Measurements from ENCODE around the gene SYK.

SYK gene

DNA sequence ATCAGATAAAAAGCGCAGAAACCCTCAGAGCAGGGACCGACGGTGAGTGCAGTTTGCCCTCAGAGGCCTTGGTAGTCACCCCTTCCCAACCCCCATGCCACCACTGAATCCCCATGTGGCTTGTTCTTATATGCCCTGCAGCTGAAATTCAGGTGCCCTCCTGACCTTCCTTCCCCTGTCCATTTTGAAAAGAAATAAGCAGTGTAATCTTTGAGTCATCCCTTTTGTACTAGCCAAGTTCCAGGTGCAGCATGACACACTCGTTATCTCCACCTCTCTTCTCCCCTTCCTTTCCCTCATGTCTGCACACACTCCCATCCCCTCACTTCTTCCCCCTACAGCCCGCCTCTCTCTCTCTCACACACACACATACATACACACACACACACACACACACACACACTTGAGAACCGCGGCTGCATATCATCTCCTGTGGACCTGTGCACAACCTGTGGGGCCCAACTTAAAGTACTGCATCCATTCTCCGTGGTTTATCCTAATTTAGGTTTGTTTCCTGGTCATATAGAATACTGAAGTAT is 53.1 kb downstream of the SYK start:
- no peak for DNase-seq

DNA sequence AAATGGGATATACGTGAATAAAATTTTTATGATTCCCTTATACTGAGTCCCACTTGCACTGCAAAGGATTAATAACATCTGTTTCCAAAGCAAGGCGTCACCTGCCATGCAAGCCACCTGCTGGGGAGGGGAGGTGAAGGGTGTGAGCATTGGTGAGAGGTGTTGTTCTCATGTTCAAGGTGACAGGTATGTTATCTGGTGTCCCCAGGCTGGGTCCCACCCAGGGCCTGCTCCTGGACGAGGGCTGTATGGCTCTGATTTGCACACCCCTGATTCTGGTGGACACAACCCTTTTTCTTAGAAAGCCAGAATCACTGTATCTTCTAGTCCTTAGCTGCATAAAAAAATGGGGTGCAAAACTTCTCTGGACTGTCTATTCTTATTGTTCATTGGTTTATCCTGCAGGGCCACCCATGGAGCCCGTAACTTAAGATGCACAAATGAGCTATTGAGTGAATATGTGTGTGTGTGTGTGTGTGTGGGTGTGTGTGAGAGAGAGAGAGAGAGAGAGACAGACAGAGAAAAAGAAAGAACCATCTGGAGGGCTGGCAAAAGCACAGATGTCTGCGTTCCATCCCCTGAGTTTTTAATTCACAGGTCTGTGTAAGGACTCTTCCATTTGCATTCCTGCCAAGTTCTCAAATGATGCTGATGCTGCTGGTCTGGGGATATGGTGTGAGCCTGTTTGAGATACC is 53.7 kb downstream of the SYK start:
- DNase-seq = no peak

DNA sequence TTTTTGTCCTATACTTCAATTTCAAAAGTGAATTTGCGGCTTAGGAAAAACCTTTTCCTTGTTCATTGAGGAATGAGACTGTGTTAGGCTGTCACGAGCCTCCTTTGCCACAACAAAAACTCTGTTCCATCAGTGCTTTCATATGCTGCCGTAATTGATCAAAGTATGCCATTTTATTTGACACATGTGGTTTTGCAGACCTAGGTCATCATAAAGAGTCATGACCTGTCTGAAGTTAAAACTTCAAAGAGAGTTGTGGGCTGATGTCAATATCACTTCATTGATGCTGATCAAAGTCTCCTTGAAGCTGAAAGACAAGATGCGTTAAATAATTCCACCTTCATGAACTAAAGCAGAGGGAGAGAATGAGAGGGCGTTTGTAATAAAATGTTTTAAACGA is 55.5 kb downstream of the SYK start:
- no peak for DNase-seq

DNA sequence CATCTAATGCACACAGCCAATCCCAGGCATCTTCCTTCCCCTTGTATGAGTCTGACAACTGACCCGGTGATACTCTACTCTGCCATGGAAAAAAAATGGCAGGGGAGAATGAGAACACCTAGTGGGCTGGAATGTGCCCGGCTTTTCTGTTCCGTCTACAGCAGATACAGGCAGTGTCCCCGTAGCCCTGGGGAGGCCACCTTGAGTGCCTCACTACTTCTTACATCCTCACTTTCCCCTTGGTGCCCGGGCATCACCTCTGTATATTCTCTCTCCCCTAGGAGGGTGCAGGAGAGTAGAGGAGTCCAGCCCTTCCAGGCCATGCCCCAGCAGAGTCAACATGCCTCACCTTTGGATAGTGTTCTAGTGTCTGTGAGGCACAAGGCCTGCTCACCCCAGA is 56.2 kb downstream of the SYK start:
- DNase-seq = no peak

DNA sequence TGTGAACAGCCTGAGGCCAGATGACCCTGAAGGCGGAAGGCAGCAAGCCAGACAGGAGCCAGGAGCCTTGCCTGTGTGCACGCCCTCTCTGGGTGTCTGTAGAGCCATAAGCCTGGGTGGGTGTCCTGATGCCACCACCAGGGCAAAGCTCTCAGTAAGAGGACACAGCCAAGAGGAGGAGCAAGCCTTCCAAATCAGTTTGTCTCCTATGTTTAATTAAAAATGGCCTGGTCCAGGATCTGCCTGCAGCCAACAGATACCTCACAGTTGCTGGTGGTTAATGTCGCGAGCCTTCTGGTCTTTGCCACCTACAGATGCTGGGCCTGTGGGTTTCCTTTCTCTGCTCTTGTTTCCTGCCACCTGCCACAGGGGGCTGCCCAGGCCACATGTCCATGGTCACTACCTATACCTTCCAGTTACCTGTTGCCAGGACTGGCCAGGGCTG is 56.9 kb downstream of the SYK start:
- no peak for DNase-seq

DNA sequence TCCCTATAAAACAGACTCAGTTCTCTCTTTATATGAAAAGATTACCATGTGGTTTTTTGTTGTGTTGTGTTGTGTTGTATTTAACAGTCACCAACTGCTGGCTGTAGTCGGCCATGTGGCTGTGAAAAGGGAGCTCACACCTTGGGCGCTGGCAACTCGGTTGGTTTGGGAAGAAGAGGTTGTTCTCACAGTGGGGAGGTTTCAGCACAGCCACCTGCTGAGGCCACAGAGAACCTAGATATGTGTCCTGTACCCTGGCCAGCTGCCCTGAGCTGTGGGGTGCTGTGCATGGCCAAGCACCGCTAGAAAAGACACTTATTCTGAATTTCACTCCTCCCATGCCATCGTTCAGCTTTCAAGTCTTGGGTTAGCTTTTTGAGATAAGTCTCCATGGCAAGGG is 58.8 kb downstream of the SYK start:
- no peak for DNase-seq

DNA sequence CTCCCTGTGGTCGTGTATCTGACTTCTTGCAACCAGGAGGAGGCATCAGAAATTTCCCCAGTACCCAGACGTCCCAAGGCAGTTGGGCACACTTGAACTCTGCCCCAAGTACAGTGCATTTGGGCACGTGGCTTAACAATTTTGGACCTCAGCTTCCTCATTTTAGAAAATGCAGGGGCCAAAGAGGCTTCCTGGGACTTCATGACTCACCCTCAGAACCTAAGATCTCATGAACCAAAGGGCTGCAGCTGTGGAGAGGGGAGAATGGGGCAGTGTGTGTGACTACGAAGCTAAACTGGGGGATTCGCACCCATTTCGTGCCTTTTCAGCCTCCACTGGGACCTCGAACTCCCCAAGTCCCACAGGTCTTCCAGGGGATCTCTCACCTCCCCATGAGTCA is 59.2 kb downstream of the SYK start:
- DNase-seq = no peak

DNA sequence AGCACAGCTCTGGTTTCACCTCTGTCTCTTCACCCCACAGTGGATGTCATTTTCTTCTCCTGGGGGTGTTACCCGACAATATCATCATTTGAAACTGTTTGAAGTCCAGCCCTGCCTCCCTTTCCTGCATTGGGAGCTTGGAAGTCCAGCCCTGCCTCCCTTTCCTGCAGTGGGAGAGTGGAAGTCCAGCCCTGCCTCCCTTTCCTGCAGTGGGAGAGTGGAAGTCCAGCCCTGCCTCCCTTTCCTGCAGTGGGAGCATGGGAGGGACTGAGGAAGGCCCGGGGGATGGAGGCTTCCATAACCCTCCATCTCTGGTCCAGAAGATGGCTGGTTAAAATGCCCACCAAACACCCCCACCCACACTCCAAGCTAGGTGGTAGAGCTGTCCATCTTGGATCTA is 59.8 kb downstream of the SYK start:
- DNase-seq = no peak

DNA sequence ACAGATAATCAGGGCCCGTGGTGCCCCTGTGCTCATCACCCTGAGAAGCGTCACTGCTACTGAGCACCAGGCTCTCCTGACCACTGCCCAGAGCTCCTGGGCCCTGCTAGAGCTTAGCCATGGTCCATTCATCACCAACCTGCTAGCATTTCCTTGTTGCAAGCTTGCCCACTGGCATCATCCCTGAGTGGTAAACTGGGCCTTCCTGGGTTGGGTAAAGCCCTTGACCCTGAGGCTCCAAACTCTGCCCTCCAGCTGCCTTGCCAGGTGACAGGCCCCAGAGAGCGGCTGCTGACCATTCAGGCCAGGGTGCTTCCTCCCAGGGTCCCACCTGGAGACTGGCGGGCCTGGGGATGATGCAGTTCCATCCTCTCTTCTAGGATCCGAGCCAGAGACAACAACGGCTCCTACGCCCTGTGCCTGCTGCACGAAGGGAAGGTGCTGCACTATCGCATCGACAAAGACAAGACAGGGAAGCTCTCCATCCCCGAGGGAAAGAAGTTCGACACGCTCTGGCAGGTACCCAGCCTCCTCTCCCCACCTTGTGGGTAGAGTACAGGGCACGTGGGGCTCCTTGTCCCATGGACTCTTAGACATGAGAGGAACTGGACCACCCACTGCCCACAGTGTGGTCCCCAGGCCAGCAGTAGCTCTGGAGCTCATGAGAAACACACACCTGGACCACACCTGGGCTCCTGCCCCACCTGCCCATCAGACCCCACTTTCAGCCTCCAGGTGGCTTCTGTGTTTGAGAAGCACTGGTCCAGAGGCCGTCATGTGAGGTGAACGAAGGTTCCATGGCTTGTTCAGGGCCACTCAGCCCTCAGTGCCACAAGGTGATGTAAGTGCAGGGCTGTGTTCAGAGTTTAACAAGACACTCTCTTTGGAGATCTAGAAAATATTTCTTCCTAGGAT is 60.5 kb downstream of the SYK start:
- DNase-seq = no peak

DNA sequence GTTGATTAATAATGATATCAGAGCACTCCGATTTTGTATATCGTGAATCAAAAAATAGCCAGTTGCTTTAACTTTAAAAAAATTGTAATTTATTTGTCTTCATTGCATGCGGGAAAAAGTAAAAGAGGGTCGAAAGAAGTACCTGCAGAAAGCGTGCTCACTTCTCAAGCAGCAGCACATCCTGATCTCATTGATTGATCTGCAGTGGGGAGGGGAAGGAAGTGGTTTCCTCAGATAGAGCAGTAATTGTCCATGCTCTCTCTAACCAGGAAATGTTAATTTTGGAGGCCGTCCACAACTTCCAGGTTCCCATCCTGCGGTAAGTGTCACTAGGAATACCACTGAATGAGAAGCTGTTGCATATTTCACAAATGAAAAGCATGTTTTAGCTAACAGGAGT is 63.2 kb downstream of the SYK start:
- no peak for DNase-seq

DNA sequence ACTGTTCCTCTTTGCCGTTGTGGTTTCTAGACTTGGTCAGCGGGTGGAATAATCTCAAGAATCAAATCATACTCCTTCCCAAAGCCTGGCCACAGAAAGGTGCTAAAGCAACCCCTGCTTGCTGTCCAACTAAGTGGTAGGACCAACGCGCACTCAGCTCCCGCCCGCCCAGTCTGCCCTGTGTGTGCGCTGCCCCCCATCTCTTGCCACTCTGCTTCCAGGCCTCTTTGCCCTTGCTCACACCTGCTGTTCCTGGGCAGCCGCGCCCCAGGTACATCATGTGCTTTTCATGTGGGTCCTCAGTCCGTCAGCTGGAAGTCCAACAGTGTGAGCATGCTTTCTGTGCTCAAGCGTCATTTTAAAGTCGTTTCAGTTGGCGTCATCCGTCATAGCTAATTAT is 65.5 kb downstream of the SYK start:
- no peak for DNase-seq

DNA sequence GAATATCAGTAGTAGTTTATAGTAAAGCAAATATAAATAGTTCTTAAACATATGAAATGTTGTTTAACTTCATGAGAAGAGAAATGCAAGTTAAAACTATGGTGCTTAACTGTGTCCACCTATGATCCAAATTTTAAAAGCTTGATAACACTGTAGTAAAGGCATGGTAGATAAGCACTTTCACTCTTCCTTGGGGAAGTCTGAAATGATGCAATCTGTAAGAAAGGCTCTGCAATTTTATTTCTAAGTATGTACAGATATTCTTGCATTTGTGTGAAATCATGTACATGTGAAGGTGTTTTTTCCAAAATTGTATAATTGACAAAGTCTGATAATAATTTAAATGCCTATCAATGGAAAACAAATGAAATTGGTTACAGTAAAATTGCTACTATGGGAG is 66.9 kb downstream of the SYK start:
- no peak for DNase-seq

DNA sequence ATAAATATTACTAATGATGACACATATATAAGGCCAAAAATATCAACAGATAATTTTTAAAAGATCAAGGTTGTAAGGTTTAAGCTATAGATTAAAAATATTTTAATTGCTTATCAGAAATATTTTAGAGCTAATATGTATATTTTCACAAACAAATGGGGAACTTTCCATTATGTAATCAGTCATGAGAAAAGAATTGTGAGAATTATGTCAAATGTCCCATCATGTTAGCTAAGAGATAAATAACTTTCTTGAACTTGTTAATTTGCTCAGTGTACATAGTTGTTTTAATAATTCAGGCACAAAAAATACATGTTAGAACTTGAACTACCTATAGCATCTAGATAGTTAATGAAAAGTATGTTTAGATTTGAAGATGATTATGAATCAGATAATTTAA is 67.7 kb downstream of the SYK start:
- DNase-seq = no peak

DNA sequence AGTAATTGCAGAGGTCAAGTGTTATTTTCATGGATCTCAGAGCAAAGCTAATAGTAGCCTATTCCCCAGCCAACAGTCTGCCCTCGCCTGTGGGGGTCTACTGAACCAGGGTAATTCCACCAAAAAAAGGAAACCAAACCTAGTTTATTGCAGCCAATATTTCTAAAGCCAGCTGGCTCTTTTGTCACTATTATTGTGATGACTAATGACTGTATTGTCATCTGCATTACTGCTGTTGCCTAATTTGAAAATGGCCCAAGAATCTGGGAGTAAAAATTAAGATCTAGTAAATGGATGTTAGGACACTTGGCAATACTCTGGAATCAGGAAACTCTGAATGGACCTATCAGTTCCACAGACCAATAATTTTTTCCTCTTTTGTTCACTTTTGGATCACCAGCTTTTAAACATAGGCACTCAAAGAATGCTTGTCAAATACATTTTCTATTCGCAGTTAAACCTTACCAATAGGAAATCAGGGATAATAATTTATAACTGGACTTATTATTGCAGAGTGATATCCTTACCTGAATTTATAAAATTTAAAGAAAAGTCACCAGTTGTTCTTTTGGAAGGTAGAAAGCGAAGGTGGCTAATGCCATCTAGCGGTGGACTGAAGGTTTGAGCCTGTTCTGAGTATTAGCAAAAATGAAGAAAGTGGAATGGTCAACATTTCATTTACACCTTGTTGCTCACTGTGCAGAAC is 69.2 kb downstream of the SYK start:
- no peak for DNase-seq

DNA sequence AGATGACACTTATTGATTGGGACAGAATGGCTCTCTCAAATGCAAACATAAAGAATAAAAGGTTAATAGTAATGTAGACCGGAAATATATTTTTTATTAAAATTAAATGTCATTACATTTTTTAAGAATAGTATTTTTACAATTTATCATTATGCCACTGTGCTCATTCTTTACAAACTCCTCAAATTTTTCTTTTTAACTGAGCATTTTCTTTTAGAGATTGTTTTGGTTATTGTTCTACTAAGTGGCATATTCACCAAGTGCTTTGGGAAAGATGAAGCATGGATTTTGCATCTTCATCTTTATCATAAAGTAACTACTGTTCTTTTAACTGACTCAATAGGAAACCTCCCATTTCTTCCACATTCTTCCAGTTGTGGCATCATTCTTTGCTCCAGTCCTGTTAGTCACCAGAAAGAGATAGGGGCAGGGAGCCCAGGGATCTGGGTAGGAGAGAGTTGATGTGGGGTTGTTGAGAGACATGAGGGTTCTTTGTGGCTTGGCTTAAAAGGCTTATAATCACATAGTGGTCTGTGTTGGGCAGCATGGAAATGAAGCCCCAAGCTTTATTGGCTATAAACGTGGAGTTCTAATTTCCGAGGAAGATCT is 69.8 kb downstream of the SYK start:
- no peak for DNase-seq

DNA sequence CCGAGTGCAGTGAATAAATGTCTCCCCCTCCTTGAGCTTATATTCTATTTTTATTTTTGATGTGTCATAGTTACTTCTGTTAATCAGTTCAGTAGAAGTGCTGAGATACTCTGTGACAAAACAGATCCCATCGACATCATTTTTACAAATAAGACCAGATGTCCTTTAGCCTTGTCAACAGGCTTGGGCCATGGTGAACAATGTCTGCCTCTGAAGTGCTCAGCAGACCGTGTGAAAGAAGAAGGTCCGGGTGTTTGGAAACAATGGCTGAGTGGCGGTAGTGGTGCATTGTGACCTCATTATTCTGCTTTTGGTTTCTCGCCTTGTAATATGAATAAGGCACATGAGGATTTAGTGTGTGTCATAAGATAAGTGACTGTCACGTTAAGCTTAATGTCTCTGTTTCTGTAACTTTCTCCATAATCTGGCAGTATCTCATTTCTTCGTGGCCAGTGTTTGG is 71.2 kb downstream of the SYK start:
- DNase-seq = no peak

DNA sequence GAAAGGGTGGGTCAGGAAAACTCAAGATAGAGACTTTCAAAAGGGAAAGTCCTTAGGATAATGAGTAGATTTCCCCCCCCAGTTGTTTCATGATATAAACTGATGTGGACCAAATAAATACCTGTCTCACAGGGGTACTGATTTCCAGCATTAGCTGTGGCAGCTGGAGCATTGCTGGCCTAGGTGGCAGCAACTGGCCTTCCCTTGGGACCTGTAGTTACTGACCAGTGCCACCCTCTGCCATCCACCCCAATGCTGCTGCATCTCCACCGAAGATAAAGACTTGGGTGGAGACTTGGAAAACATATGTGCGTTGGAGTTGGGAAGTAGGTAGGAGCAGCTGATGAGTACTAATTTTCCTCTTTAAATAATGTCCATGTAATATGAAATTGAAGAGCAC is 71.8 kb downstream of the SYK start:
- no peak for DNase-seq

DNA sequence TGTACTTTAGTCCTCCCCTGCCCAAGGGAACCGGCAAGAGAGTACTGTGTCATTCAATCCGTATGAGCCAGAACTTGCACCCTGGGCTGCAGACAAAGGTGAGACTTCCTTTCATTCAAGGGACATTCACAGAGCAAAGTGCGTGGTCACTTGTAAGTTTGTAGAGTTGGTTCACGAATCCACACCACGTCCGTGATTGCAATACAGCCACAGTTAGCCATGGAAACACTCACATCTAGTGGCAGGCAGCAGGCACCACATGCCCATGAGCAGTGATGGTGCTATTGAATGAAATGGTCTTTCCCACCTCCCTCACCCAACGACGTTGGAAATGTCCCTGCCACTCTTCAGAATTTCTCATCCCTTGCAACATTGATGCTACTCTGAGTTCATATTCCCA is 72.6 kb downstream of the SYK start:
- no peak for DNase-seq

DNA sequence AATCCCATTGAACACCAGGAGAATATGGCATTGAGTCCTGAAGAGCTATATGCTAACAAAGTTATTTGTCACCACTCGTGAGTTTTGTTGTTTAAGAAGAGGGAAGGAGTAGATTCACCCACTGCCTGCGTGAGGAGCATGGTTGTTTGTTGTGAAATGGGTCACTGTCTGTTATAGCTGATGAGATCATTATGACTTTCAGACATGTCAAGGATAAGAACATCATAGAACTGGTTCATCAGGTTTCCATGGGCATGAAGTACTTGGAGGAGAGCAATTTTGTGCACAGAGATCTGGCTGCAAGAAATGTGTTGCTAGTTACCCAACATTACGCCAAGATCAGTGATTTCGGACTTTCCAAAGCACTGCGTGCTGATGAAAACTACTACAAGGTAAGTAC is 76.9 kb downstream of the SYK start:
- no peak for DNase-seq

DNA sequence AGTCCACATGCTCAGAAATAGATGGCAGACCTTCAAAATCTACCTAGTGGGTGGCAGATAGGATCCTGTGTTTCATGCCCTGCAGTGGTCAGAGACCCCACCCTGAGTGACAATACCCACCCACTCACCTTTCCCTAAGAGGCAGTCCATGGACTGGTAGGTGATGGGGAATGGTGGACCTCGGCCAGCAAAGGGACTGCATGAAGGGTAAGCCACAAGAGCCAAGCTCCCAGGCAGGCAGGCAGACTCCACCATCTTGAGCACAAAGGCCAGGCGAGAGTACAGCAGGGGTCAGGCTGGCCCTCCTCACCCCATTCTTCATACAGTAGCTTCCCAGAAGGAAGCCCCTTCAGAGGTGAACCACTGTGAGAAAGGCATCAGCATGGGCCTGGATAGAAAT is 78.4 kb downstream of the SYK start:
- DNase-seq = no peak

DNA sequence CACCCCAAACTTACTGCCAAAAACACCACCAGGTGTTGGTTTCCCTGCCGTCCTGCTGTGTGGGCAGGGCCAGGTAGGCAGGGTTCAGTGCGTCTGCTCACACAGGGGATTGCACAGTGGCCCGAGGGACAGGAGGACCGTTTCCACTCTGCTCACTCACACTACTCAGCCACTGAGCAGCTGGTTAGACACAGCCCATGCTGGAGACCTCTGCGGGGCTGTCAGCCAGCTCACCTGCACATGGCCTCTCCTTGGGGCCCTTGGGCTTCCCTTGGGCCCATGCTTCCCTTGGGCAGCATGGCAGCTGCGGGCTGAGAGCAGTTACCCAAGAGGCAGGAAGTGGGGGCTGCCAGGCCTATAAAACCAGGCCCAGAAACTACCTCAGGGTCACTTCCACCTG is 79.0 kb downstream of the SYK start:
- DNase-seq = no peak

DNA sequence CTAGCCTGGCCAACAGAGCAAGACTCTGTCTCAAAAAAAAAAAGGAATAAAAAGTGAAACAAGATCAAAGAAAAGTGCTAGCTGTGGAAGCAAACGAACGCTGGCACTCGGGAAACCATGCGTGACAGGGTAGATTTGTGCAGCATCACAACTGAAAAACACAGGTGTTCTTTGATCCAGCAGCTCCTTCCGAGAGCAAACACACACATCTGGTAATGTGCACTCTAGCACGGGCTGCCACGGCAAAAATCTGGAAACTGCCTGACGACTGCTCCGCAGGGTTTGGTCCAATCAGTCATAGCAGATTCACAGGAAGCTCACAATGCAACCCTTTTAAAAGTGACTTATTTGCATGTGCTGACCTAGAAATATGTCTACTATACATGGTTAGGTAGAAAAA is 80.0 kb downstream of the SYK start:
- no peak for DNase-seq

DNA sequence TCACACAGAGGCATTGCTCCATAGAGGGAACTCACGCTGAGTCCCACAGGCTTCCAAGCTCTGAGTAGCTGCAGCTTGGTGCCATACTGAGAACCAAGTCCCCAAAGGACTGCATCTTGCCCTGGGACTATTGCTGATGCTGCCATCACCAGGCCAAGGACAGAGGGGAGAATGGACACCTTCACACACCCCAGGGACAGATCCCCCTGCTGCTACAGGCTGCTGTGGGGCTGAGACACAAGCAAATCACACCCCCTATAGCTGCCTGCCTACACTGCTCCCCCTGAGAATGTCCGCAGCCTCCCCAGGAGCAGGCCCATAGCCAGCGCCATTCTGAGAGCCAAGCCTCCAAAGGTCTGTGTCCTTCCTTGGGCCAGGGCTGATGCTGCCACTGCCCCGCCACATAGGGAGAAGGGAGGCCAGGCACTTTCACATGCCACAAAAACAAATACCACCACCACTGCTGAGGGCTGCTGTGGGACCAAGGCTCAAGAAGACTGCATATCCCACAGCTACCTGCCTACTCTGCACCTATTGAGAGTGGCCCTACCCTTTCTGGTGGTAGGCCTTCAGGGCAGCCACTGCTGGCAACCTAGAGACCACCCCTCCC is 81.5 kb downstream of the SYK start:
- DNase-seq = no peak

Data from activated T-cell treated with anti-CD3 and anti-CD28 coated beads, Interleukin-2, amount 50 U/mL, for 1 hour (primary cell).